Measurements from ENCODE around the gene KRTAP10-10. TPM values are rescaled to one million over a fixed set of nuclear protein-coding genes. Genes with fewer than 3 reads are reported as not detected.

Gene KRTAP10-10
- total and polyA plus RNA-seq, 9 of the 15 experiments (the other 6 are each of a cell fraction or from before 2014, with no cell fraction given): not detected

- POLR2A ChIA-PET: interaction anchor here (0.6 kb wide), 1 partner anchor 229 kb away, joined by 3 read pairs; no protein-coding TSS in a partner anchor
These were observed 20.6 kb upstream of the KRTAP10-10 start for GRCh38 chr21:44616591-44616926.

More at GRCh38 chr21:44616591-44616926, 20.6 kb upstream of the KRTAP10-10 start:
- Histone ChIP-seq H3K27me3 (ENCODE audit: control insufficient read depth in 2 of 2, insufficient read depth in 2 of 2, low read length in 2 of 2) (peaks cover 14 to 44% of the 10 kb centered on the region in 2 experiments; a peak in 4 of 5 replicates), H3K4me2 (ENCODE audit: insufficient read depth, low read length) (no peak overlapping the region), H4K20me1 (replicated peaks; ENCODE audit: control insufficient read depth, insufficient read depth, low read length) (no peaks in the 10 kb centered on the region), H2AFZ (ENCODE audit: low read depth, low read length) (no peak overlapping the region), H3K9me1 (ENCODE audit: control insufficient read depth, insufficient read depth, low read length) (peaks cover 3% of the 10 kb centered on the region), H3K4me3 (no peak overlapping the region), H3K79me2 (ENCODE audit: control insufficient read depth, insufficient read depth, low read length) (no peaks in the 10 kb centered on the region), H3K36me3 (ENCODE audit: control insufficient read depth, insufficient read depth, low read length) (no peaks in the 10 kb centered on the region), H3K27ac (ENCODE audit: extremely low read depth, low read depth, low read length) (no peak overlapping the region), H3K4me1 (replicated peaks in 1 of 2; ENCODE audit: control insufficient read depth in 2 of 2, insufficient read depth in 2 of 2, low read length in 2 of 2) (peaks cover 0 to 10% of the 10 kb centered on the region in 2 experiments; a peak in 2 of 5 replicates), H3K9me3 (replicated peaks; ENCODE audit: control insufficient read depth, insufficient read depth, low read depth, low read length) (no peaks in the 10 kb centered on the region; the same call in 1 of the 2 replicates), H3K9ac (ENCODE audit: insufficient read depth in 1 of 2, low read depth in 2 of 2, low read length in 2 of 2) (no peak overlapping the region)
- FAIRE-seq (no peak), ATAC-seq (no peak), DNase-seq (ENCODE audit: extremely low read depth in 1 of 4, low spot score in 3 of 4) (no peak)
- no TSS peak for BruUV-seq (replicated peaks)
- in situ Hi-C loops (cut with MboI): no loop called here
- under 1% methylated on average over 16 of the region's 16 CpGs for WGBS (ENCODE audit: insufficient coverage, low coverage, missing lambda C conversion rate)
- intact Hi-C loops (cut with micrococcal nuclease): no loop called here
- CTCF ChIA-PET (ENCODE audit: low intra/inter-chr PET ratio): no interaction called here
- TF ChIP-seq POLR2A (conservative IDR thresholded peaks at IDR 0.05) (no peak), ZNF24 (IDR thresholded peaks at IDR 0.05) (no peak), CTCFL (IDR thresholded peaks at IDR 0.05; ENCODE audit: borderline replicate concordance, insufficient read depth, low read depth, low read length, poor library complexity, severe bottlenecking) (no peak), HNRNPLL (IDR thresholded peaks at IDR 0.05; ENCODE audit: low read depth, low read length, poor library complexity, severe bottlenecking) (no peak), JUN (IDR thresholded peaks at IDR 0.05; ENCODE audit: borderline replicate concordance, low read depth, low read length) (no peak), JUN (CRISPR knock-in tag; IDR thresholded peaks at IDR 0.05; ENCODE audit: borderline replicate concordance) (no peak), ZNF124 (CRISPR knock-in tag; IDR thresholded peaks at IDR 0.05) (no peak), ZC3H4 (CRISPR knock-in tag; IDR thresholded peaks at IDR 0.05; ENCODE audit: borderline replicate concordance) (no peak), ZNF263 (CRISPR knock-in tag; IDR thresholded peaks at IDR 0.05; ENCODE audit: borderline replicate concordance) (no peak), CAMTA2 (CRISPR knock-in tag; conservative IDR thresholded peaks at IDR 0.05) (no peak), NCOA6 (IDR thresholded peaks at IDR 0.05) (no peak), SRSF9 (IDR thresholded peaks at IDR 0.05; ENCODE audit: borderline replicate concordance, low read depth, low read length) (no peak), ZNF444 (CRISPR knock-in tag; IDR thresholded peaks at IDR 0.05) (no peak), RBM39 (optimal IDR thresholded peaks at IDR 0.05; ENCODE audit: low read depth, low read length) (no peak), MED1 (CRISPR knock-in tag; IDR thresholded peaks at IDR 0.05; ENCODE audit: borderline replicate concordance) (no peak)

Data from K562 (cell line).